WERI-Rb-1 (cell line): Measurements from ENCODE around the gene DPP4.

Experiments used
- DNase-seq: peaks from one replicate; pipeline ENCODE4 v3.0.0-alpha.2; 2020
- H3K27ac ChIP-seq: fragments of 250-450 bp; sonication (Bioruptor Pico); 2 replicates; pipeline ENCODE4 v1.5.1; 2020; ENCODE audit warnings: mild to moderate bottlenecking, moderate library complexity
- H3K27me3 ChIP-seq: fragments of 250-450 bp; sonication (Bioruptor Pico); 2 replicates; pipeline ENCODE4 v1.5.1; 2021; ENCODE audit warnings: mild to moderate bottlenecking, low read depth, moderate library complexity; ENCODE audit not compliant: insufficient read depth, severe bottlenecking
- H3K36me3 ChIP-seq: fragments of 250-450 bp; sonication (Bioruptor Pico); 2 replicates; pipeline ENCODE4 v1.5.1; 2020; ENCODE audit warnings: mild to moderate bottlenecking, moderate library complexity
- H3K4me3 ChIP-seq: 2 replicates; pipeline ENCODE4 v1.5.1; 2011; ENCODE audit warnings: low read depth, mild to moderate bottlenecking, control low read depth, low read length
- H3K9me3 ChIP-seq: fragments of 250-450 bp; sonication (Bioruptor Pico); 2 replicates; pipeline ENCODE4 v1.5.1; 2021; ENCODE audit warnings: mild to moderate bottlenecking, moderate library complexity; ENCODE audit not compliant: severe bottlenecking
- TF ChIP-seq, protein P1 (sequence below): IDR thresholded peaks from 2 replicates; pipeline ENCODE4 v1.5.1; 2011; ENCODE audit warnings: low read depth, mild to moderate bottlenecking, control low read depth, inconsistent platforms, low read length

Gene DPP4

DNA sequence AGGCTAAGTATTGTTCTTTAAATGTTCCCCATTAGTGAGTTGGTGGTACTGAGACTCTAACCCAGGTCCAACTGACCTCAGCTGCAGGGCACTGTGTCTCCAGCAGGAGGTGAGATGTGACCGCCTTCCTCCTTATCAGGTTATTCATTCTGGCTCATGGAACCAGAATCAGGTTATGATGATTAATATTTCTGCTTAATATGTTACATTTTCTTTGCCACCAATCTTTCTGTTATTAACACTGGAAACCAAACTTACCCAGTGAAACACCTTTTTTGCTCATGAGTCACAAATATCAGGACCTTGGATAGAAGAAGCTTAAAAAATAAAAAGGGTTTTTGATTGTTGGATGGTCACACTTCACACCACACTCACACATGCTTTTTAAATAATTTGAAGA lies 85.4 kb downstream of the DPP4 start:
- no peaks in the 10 kb centered on the region for H3K36me3 ChIP-seq
- TF ChIP-seq, protein P1, sequence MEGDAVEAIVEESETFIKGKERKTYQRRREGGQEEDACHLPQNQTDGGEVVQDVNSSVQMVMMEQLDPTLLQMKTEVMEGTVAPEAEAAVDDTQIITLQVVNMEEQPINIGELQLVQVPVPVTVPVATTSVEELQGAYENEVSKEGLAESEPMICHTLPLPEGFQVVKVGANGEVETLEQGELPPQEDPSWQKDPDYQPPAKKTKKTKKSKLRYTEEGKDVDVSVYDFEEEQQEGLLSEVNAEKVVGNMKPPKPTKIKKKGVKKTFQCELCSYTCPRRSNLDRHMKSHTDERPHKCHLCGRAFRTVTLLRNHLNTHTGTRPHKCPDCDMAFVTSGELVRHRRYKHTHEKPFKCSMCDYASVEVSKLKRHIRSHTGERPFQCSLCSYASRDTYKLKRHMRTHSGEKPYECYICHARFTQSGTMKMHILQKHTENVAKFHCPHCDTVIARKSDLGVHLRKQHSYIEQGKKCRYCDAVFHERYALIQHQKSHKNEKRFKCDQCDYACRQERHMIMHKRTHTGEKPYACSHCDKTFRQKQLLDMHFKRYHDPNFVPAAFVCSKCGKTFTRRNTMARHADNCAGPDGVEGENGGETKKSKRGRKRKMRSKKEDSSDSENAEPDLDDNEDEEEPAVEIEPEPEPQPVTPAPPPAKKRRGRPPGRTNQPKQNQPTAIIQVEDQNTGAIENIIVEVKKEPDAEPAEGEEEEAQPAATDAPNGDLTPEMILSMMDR, result peak; percentile 34
- H3K27ac ChIP-seq, result no peak overlapping the region
- H3K4me3 ChIP-seq, result no peak overlapping the region
- no peaks in the 10 kb centered on the region for H3K27me3 ChIP-seq
- H3K9me3 ChIP-seq, result no peaks in the 10 kb centered on the region
- DNase-seq, result no peak

- no peaks in the 10 kb centered on the region for H3K36me3 ChIP-seq
- no peak overlapping the region for H3K4me3 ChIP-seq
- no peak overlapping the region for H3K27ac ChIP-seq
- TF ChIP-seq, protein P1, result no peak
- DNase-seq, result no peak
- no peaks in the 10 kb centered on the region for H3K9me3 ChIP-seq
- H3K27me3 ChIP-seq, result no peaks in the 10 kb centered on the region
Observed at GRCh38 chr2:161987311-161987710, 86.7 kb downstream of the DPP4 start.

DNA sequence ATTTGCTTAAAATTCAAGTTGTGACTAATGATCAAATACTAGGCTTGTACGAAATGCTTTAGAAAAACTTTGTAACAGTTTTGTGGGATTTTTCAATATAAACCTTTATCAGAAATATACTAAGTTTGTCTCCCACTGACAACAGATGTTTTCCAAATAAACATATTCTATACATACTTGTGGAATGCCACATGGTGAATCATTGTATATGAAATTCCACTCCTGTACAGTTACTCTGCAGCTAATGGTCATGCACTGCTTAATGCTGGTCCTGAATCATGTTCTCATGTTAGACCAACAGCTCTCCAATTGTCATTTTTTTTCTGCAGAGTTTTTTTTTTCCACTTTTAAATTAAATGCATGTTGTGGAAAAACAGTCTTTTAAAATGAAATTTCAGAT lies 90.1 kb downstream of the DPP4 start:
- Histone ChIP-seq H3K9me3 (no peaks in the 10 kb centered on the region), H3K27ac (no peak overlapping the region), H3K4me3 (no peak overlapping the region), H3K36me3 (no peaks in the 10 kb centered on the region), H3K27me3 (no peaks in the 10 kb centered on the region)
- TF ChIP-seq, protein P1, result no peak
- DNase-seq, result no peak

- Histone ChIP-seq H3K9me3 (no peaks in the 10 kb centered on the region), H3K36me3 (no peaks in the 10 kb centered on the region), H3K27ac (no peak overlapping the region), H3K4me3 (no peak overlapping the region), H3K27me3 (no peaks in the 10 kb centered on the region)
- DNase-seq, result no peak
- TF ChIP-seq, protein P1, result no peak
Observed at GRCh38 chr2:161983331-161983651, 90.7 kb downstream of the DPP4 start.

DNA sequence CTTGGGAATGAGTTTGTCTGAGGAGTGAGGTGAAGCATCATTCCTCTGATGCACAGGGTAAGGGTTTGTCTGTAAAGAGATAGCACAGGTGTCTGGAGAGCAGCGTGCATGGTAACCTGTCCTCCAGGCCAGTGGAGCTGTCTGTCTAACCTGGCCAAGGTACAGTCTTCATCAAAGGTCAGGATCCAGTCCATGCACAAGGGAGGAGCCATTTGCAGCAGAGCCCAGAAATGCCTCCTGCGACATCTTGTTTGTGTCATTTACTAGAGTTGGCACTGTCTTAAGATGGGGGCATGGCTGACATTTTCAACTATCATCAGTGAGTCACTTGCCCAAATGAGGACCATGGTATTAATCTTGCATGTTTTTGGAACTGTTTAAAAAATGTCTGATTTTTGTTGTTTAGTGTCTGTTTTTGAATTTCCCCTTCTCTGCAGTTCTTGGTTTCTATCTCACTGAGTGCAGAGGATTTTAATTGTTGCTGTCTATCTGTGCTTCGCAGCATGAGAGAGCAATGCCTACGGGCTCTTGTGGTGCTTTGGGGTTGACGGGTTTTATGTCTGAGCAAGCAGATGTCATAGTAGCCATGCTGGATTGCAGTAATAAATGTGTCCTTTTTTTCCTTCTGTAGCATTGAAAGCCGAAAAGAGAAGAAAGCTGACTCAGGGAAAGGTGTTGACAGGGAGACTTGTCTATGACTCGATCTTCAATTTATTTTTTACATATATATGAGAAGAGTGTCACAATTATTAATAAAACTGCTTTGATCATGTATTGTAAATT lies 91.3 kb downstream of the DPP4 start:
- no peak overlapping the region for H3K4me3 ChIP-seq
- no peaks in the 10 kb centered on the region for H3K9me3 ChIP-seq
- no peak overlapping the region for H3K27ac ChIP-seq
- TF ChIP-seq, protein P1, result no peak
- H3K36me3 ChIP-seq, result no peaks in the 10 kb centered on the region
- no peaks in the 10 kb centered on the region for H3K27me3 ChIP-seq
- DNase-seq, result no peak

DNA sequence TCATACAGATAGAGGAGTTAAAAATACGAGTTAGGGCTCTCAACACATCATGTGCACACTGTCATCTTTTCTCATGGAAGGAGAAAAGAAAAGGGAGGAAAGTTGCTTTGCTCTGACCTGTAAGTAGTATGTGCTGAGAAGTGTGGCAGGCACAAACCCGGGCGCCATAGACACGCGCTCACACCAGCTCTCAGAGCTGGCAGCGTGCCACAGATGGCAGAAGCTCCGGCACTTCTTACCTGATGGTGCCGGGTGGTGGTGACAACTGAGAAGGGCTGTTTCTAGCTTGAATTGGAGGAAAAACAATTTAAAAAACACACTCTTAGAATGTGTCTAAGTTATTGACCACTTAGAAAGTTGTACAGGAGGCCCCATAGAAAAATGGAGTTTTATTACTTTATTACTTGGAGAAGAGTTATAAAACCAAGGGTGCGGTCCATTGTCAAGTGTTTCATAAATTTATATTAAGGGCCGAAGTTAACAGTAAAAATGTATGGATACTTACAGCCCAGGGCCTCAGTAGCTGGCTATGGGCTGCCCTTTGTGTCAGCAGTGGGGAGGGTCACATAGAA lies 92.2 kb downstream of the DPP4 start:
- no peak overlapping the region for H3K4me3 ChIP-seq
- no peak overlapping the region for H3K27ac ChIP-seq

More for the DNA sequence above, 92.2 kb downstream of the DPP4 start:
- Histone ChIP-seq H3K36me3 (no peaks in the 10 kb centered on the region), H3K27me3 (no peaks in the 10 kb centered on the region), H3K9me3 (no peaks in the 10 kb centered on the region)
- DNase-seq, result no peak
- TF ChIP-seq, protein P1, result no peak
